Superior temporal gyrus (tissue), 1 donor: ENCODE data around the gene CD38.
A peak's percentile ranks its signal among the peaks of the same experiment; 100 is the strongest.
"Not testable (repeated sequence)": the region's sequence is repeated elsewhere in the genome, so short reads cannot be mapped to it uniquely, and the experiment has no call there.

Source experiments
- DNase-seq: peaks from one replicate; pipeline ENCODE4 v3.0.0-alpha.2; 2016; ENCODE audit errors: extremely low spot score

Gene CD38

DNA sequence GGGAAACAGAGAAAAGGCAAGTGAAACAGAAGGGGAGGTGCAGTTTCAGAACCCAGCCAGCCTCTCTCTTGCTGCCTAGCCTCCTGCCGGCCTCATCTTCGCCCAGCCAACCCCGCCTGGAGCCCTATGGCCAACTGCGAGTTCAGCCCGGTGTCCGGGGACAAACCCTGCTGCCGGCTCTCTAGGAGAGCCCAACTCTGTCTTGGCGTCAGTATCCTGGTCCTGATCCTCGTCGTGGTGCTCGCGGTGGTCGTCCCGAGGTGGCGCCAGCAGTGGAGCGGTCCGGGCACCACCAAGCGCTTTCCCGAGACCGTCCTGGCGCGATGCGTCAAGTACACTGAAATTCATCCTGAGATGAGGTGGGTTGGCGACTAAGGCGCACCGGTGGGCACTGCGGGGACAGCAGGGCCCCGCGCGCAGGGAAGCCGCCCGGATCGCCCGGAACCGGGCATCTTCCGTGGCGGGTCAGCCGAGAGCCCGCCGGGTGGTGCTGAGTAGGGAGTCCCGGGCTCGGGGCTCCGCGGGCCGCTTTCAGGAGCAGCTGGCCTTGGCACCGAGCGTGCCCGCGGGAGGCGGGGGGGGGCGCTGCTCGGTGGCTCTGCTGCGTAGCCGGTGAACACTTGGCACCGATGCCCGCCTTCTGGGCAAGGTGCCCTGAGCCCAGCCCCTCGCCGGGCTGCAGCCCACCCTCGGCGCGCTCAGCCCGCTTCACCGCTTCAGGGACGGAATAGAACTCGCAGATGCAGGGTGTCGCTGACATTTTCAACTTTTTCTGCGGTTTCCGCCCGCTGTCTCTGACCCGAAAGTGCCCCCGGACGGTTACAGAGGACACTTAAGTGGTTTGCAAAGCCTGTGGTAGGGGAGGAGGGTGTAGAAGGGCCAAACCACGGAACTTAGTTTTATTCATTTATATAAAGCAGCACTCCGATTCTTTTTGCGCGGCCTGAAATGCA is at the start of gene CD38:
CD38 (plus strand) TSS at position 40 of the 953 bp plus-strand sequence; CDS start at position 127, 87 bp downstream.
- no peak for DNase-seq

DNA sequence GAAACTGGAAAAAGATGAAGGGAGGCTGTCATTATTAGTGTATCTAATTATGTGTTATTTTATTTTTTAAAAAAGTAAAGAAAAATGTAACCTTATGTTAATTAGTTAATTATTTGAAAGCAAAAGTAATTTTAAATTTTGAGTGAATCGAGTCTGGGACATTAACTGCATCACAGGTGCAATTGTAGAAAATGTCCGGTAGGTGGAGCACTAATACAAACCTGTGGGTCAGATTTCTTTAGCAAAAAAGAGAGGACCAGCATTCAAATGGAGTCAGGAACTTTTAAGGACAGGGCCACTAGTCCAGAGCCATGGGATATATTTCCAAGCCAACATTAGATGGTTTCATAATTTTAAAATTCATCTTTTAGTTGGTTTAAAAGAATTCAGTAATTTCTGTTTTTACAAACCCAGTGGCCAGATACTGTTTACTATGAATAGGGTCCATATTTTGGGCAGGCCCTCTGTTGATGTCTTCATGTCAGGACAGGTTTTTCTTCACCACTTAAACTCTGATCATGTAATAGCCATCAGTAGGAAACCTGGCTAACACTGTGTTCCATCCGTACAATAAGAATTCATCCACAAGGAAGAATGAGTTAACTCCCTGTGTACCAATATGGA is 48.1 kb upstream of the CD38 start:
- DNase-seq: peak; percentile 90

GRCh38 chr4:15733061-15733460 is 45.1 kb upstream of the CD38 start:
- DNase-seq: not testable (repeated sequence)

GRCh38 chr4:15735536-15735935 is 42.6 kb upstream of the CD38 start:
- DNase-seq: no peak

- no peak for DNase-seq
These were observed 41.5 kb upstream of the CD38 start for GRCh38 chr4:15736514-15737050.

- no peak for DNase-seq
These were observed 40.9 kb upstream of the CD38 start for GRCh38 chr4:15737255-15737654.

GRCh38 chr4:15738877-15739276 is 39.3 kb upstream of the CD38 start:
- DNase-seq: peak; percentile 19

DNA sequence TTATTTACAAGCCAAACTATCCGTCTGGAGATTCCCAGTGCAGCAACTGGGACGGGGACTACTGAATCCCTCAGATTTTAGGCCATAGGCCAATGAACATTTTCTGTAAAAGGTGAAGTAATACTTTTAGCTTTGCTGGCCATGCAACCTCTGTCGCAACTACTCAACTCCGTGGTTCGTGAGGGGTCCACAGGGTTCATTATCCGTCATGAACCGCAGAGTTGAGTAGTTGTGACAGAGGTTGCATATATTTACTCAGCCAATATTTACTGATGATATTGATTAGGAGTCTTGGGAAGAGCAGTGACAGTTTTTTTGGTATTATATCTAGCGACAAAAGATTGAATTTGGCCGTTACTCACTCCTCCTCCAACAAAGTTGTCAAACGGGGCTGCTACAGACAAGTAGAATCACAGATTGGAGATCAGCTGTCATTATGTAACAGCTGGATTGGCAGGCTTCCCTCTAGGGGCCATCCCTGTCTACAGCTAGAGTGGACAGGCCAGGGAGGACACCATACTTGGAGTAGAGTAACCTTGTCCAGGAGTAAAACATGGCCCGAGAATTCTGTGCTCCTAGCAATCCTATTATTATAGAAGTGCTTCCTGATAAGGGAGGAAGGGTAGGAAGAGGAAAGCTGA is 37.2 kb upstream of the CD38 start:
- no peak for DNase-seq

DNA sequence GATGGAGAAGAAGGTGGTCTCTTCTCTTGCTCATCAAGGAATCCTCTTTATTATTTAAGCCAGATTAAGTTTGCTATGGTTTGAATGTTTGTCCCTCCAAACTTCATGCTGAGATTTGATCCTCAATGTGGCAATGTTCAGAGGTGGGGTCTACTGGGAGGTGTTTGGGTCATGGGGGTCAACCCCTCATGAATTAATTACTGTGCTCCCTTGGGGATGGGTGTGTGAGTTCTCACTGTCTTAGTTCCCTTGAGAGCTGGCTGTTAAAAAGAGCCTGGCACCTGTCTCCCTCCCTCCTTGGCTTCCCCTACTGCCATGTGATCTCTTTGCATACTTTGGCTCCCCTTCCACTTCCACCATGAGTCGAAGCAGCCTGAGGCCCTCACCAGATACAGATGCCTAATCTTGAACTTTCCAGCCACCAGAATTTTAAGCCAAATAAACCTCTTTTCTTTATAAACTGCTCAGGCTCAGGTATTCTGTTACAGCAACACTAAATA is 36.0 kb upstream of the CD38 start:
- no peak for DNase-seq

DNA sequence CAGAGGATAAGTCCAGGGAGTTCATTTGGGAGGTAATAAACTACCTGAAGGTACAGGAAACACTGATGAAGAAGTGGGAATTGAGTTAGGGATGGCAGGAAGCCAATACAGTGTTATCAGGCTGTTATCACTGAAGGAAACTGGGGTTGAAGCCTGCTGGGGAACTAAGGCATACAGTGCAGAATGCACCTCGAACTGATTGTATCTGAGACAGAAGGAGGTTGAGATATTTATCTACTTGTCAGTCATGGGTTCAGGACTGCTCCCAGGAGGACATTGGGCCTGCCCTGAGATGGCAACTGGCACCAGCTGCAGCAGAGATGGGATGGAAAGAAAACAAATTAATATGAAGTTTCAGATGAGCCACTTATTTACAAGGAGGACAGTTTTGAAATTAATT is 35.5 kb upstream of the CD38 start:
- no peak for DNase-seq

GRCh38 chr4:15744016-15744545 is 34.0 kb upstream of the CD38 start:
- no peak for DNase-seq

DNA sequence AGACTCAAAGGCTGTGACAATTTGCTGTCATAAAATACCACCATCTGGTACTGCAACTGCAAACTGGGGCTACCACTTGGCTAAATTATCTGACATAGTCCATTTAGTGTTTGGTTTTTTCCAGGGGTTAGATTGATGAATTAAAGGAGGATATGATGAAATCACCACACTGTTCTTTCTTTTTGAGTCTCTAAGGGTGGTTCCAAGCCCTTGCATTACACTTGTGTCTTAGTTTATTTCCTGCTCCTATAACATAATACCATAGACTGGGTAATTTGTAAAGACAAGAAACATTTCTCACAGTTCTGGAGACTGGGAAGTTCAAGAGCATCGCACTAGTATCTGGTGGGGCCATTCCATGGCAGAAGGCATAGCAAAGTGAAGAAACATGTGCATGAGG is 32.0 kb upstream of the CD38 start:
- no peak for DNase-seq

- DNase-seq: no peak
These were observed 29.1 kb upstream of the CD38 start for GRCh38 chr4:15749001-15749400.

DNA sequence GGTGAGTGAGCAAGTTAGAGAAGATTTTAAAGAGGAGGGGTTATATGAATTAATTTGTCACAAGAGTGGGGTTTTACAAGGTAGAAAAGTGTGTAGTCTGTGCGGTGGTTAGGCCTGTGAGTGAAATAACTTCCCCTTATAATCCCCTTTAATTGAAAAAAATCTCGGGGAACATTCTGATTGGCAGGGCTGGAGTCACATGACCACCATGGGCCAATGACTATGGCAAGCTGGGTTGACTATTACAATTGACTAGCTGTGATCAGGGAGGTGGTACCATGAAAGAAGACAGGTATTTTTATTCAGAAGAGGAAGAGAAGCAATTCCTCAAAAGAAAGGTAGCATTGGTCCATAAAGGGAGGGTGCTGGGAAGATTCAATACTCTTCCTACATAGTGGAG is 27.0 kb upstream of the CD38 start:
- DNase-seq: no peak

- no peak for DNase-seq
These were observed 25.0 kb upstream of the CD38 start for GRCh38 chr4:15753081-15753480.

DNA sequence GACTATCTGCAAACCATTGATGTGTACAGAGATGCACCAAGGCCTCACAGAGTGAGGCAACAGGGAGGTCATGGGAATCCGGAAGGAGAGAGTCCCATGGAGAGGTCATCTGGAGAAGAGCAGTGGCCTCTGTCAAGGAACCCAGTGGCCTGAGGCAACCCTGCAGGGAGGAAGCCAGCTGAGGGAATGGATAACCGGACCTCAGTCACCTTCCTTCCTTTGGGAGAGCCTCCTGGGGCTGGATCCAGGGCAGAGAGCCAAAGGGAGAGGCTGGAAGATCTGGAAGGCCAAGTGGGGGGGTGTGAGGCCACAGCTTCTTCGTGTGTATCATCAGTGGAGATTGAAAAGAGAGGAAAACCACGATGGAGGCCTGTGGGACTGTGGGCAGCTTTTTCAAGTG is 24.3 kb upstream of the CD38 start:
- DNase-seq: no peak

DNA sequence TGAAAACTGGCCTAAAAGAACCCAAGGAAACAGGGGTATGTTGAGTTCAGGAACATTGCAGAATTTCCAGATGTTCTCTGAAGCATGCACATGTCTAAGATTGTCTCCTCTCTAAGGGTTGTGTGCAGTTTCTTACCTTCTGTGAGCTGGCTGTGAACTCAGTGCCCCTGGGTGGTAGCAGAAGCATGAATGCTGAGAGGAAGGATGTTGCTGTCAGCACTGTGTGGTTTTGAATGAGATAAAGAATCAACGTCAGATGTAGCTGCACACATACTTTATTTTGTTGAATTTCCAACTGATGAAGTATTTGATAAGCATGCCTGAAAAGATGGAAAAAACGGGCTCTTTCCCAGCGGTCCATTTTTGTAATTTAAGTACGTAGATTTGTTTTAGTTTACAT is 23.8 kb upstream of the CD38 start:
- no peak for DNase-seq

DNA sequence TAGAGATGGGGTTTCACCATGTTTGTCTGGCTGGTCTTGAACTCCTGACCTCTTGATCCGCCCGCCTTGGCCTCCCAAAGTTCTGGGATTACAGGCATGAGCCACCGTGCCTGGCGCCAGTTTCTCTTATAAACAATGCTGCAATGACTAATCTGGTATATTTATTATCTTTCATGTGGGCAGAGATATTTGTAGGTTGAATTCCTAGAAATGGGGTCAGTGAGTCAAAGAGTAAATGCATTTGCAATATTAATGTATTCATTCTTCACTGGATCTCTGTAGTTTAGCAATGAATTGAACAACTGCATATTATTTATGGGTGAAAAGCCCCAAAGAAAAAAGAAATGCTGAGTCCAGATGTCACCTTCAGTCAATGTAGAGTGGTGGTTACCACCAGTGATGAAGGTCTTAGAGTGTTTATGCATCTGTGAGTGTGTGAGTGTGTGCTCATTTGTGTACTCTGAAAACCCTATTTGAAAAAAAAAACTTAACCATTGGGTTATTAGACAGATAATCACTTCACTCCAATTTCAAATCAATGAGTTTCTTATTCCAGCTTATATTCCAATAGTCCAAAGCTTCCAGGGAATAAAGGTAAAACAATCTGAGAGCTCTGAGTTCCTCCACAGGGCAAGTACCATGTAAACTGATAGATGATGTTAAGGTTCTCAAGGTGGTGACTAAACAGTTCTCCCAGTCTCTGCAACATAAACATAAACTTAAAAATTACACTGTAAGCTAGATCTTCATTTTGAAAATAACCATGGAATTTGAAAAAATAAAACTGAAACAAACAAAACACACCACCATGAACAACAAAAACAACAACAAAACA is 22.6 kb upstream of the CD38 start:
- DNase-seq: no peak

DNA sequence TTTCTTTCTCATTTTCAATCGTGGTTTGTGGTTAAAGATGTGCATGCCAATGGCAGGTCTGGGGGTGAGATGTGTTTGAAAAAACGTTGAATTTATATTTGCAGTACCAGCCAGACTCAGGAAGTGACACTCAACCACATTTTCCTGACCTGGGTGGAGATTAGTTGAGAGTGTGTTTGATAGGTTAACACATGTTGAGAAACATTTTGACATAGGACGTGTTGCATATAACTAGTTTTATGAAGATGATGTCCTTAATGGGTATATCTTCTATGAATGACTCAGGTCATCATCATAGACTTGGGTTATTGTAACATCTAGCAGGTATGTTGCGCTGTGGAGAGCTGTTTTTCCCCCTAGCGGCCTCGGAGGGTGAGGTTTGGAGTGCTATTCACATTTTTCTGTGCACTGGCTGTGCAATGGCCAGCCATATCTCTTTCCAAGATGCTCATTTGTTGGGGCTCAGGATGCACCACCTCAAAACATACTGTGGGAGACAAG is 21.7 kb upstream of the CD38 start:
- no peak for DNase-seq

DNA sequence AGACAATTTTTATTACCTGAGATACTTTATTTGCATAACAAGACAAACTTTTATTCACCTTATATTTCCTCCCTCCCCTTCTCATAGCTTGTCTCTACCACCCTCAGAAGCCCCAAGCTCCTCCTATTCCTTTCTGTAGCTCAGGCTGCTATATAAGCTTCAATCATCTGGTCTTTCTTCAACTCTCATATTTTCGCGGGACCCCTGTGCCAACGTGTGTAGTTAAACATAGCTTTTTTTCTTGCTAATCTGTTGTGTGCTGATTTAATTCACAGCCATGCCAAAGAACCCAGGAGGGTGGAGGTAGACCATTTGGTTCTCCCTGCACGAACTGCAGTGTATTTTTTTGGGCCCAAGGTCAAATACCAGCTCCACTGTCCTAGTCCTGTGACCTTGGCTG is 21.1 kb upstream of the CD38 start:
- no peak for DNase-seq

DNA sequence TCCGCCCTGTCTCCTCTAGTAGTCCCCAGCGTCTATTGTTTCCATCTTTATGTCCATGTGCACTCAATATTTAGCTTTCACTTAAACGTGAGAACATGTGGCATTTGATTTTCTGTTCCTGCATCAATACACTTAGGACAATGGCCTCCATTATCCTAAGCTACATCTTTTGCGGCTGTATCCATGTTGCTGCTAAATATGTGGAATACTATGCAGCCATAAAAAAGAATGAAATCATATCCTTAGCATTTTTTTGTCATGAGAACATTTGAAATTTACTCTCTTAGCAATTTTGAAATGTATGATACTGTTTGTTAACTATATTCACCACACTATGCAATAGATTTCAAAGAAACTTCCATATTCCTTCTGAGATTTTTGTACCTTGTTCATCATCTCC is 19.8 kb upstream of the CD38 start:
- no peak for DNase-seq
